CD8-positive, alpha-beta memory T cell (primary cell): ENCODE results near the gene ELFN1. TPM values are rescaled to one million over a fixed set of nuclear protein-coding genes. Genes with fewer than 3 reads are reported as not detected.

ENCODE experiments used
- CTCF ChIA-PET: fragments of 350-600 bp; sonication (Branson Sonifier 250); formaldehyde crosslinking; loops from one replicate; lab custom pipeline; 2021; ENCODE audit warnings: antibody characterized with exemption; lab: Charles Lee
- POLR2A ChIA-PET: fragments of 350-600 bp; sonication (Branson Sonifier 250); formaldehyde crosslinking; loops from one replicate; lab custom pipeline; 2021; ENCODE audit warnings: antibody characterized with exemption; lab: Charles Lee
- DNase-seq, 5 donors: peaks; one replicate each; pipeline versions ENCODE4 v3.0.0 to v3.0.0-alpha.2; 2020 to 2022; ENCODE audit warnings: mixed read lengths in 1 of 5
- H3K27ac ChIP-seq: one replicate; pipeline ENCODE4 v1.7.0; 2013; ENCODE audit warnings: low read depth, mild to moderate bottlenecking, low read length, moderate library complexity
- H3K27me3 ChIP-seq: 2 replicates; pipeline ENCODE4 v1.7.0; 2013; ENCODE audit warnings: low read length, mild to moderate bottlenecking; ENCODE audit not compliant: insufficient read depth, poor library complexity, severe bottlenecking
- H3K36me3 ChIP-seq: 2 replicates; pipeline ENCODE4 v1.7.0; 2013; ENCODE audit warnings: mild to moderate bottlenecking, low read length, moderate library complexity; ENCODE audit not compliant: insufficient read depth
- H3K4me1 ChIP-seq: 2 replicates; pipeline ENCODE4 v1.7.0; 2013; ENCODE audit warnings: mild to moderate bottlenecking, low read length, moderate library complexity; ENCODE audit not compliant: insufficient read depth
- H3K4me3 ChIP-seq: 2 replicates; pipeline ENCODE4 v1.7.0; 2013; ENCODE audit warnings: mild to moderate bottlenecking, low read length
- H3K9me3 ChIP-seq: 2 replicates; pipeline ENCODE4 v1.7.0; 2013; ENCODE audit warnings: mild to moderate bottlenecking, low read length
- H3K27ac Mint-ChIP-seq, 8 donors: one replicate each; pipeline ENCODE4 v1.8.0; 2020 to 2021; ENCODE audit warnings: mixed read lengths in 8 of 8, mild to moderate bottlenecking in 6 of 8, inconsistent platforms in 3 of 8, moderate library complexity in 3 of 8
- H3K27me3 Mint-ChIP-seq, 2 donors: one replicate each; pipeline ENCODE4 v1.8.0; 2020 to 2021; ENCODE audit warnings: mixed read lengths in 2 of 2, mild to moderate bottlenecking in 1 of 2, moderate library complexity in 1 of 2
- H3K36me3 Mint-ChIP-seq, 3 donors: one replicate each; pipeline ENCODE4 v1.8.0; 2020 to 2021; ENCODE audit warnings: mixed read lengths in 3 of 3, inconsistent platforms in 1 of 3, mild to moderate bottlenecking in 1 of 3
- H3K4me1 Mint-ChIP-seq, 3 donors: one replicate each; pipeline ENCODE4 v1.8.0; 2020 to 2021; ENCODE audit warnings: mixed read lengths in 3 of 3, inconsistent platforms in 1 of 3, mild to moderate bottlenecking in 1 of 3
- H3K4me3 Mint-ChIP-seq, 7 donors: one replicate each; pipeline ENCODE4 v1.8.0; 2020 to 2021; ENCODE audit warnings: mixed read lengths in 7 of 7, mild to moderate bottlenecking in 6 of 7, moderate library complexity in 4 of 7, inconsistent platforms in 2 of 7
- H3K9me3 Mint-ChIP-seq, 5 donors: one replicate each; pipeline ENCODE4 v1.8.0; 2020 to 2022; ENCODE audit warnings: mixed read lengths in 5 of 5, mild to moderate bottlenecking in 3 of 5, moderate library complexity in 2 of 5, inconsistent platforms in 1 of 5
- polyA plus RNA-seq: library from polyadenylated mRNA; unstranded; fragments of 300-500 nt; fragmentation: Illumina TruSeq; gene quantifications from one replicate; pipeline ENCODE4 v1.2.3, GENCODE V29; 2021
- total RNA-seq, 2 experiments: library from RNA; stranded (reverse); gene quantifications; one replicate each; pipeline ENCODE4 v1.2.3, GENCODE V29; 2021

The ELFN1 gene
- total and polyA plus RNA-seq, 3 experiments from 2014 or later, result 0.15 to 0.22 (median 0.20) TPM

DNA sequence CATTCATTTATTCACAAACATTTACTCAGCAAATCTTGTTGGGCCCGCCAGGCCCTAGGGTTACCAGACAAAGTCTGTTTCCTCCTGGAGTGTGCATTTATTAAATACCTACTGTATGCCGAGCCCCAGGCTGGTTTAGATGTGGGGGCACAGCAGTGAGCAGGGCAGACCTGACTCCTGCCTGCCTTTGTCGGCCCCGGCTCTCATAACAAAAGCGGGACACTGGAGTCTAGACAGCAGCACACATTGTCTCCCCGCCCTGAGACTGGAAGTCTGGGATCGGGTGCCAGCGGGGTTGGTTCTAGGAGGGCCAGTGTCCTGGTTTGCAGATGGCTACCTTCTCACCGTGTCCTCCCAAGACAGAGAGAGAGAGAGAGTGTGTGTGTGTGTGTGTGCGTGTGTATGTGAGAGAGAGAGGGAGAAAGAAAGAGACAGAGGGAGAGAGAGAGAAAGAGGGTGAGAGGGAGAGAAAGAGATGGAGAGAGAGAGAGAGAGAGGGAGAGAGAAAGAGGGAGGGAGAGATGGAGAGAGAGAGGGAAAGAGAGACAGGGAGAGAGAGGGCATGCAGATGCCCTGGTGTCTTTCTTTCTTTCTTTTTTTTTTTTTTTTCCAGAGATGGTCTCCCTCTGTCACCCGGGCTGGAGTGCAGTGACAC, 25.9 kb downstream of the ELFN1 start:
- Histone ChIP-seq H3K9me3 (no peaks in the 10 kb centered on the region), H3K27me3 (no peaks in the 10 kb centered on the region), H3K27ac (no peak overlapping the region), H3K4me3 (no peak overlapping the region), H3K36me3 (no peaks in the 10 kb centered on the region), H3K4me1 (no peaks in the 10 kb centered on the region)
- Mint-ChIP-seq H3K27ac (no peak overlapping the region), H3K36me3 (no peaks in the 10 kb centered on the region), H3K4me3 (no peak overlapping the region), H3K27me3 (peaks cover 0 to 34% of the 10 kb centered on the region in 2 donors), H3K4me1 (no peaks in the 10 kb centered on the region), H3K9me3 (no peaks in the 10 kb centered on the region)
- DNase-seq, result peak in 1 of 5 donors; percentile 31
- ChIA-PET POLR2A (no interaction called here), CTCF (no interaction called here)

DNA sequence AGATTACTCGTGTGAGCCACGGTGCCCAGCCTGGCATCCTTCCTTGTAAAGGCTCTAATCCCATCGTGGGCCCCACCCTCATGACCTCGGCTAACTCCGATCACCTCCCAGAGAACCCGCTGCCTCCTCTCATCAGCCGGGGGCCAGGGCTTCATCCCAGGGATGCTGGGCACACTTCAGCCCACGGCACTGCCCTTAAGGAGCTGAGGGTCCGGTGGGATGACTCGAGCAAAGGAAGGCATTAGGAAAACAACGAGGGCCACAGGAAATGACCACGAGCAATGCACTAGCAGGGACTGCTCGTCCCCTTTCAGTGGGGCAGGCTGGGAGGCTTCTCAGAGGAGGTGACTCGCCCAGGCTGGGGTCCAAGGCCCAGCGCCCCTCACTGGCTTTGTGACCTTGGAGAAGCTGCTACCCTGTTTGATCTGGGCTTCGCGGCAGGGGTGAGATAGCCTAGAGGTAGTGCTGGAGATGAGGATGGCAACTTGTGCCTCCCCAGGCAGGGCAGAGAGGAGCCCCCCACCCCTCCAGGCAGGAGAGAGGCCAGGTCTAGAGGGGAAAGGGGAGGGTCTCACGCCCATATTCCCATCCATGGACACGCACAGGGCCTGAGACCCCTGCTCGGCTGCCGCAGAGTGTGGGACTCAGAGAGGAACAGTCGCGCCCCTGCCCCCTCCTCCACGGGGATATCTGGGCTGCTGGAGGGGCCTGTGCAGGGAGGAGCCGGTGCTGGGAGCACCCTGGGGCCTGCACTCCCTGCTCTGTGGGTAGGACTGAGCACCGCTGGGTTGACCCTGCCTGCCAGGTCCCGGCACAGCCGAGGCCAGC, 26.8 kb downstream of the ELFN1 start:
- Mint-ChIP-seq H3K4me1 (no peaks in the 10 kb centered on the region), H3K9me3 (no peaks in the 10 kb centered on the region), H3K27ac (no peak overlapping the region), H3K36me3 (no peaks in the 10 kb centered on the region), H3K4me3 (no peak overlapping the region), H3K27me3 (peaks cover 0 to 37% of the 10 kb centered on the region in 2 donors)
- Histone ChIP-seq H3K36me3 (no peaks in the 10 kb centered on the region), H3K4me3 (no peak overlapping the region), H3K4me1 (no peaks in the 10 kb centered on the region), H3K27ac (no peak overlapping the region), H3K9me3 (no peaks in the 10 kb centered on the region), H3K27me3 (no peaks in the 10 kb centered on the region)
- POLR2A ChIA-PET, result no interaction called here
- peak in 1 of 5 donors; percentile 41 for DNase-seq
- CTCF ChIA-PET, result no interaction called here

- no peaks in the 10 kb centered on the region for H3K4me1 Mint-ChIP-seq
- peaks cover 0 to 34% of the 10 kb centered on the region in 2 donors for H3K27me3 Mint-ChIP-seq
- H3K4me1 ChIP-seq, result no peaks in the 10 kb centered on the region
- no peak overlapping the region for H3K4me3 ChIP-seq
- no peak overlapping the region for H3K4me3 Mint-ChIP-seq
- no peaks in the 10 kb centered on the region for H3K9me3 ChIP-seq
- H3K36me3 ChIP-seq, result no peaks in the 10 kb centered on the region
- DNase-seq, result peak in 1 of 5 donors; percentile 37
- peaks cover 0 to under 1% (median 0%) of the 10 kb centered on the region in 5 donors for H3K9me3 Mint-ChIP-seq
- no peak overlapping the region for H3K27ac Mint-ChIP-seq
- H3K36me3 Mint-ChIP-seq, result no peaks in the 10 kb centered on the region
- POLR2A ChIA-PET, result no interaction called here
- CTCF ChIA-PET, result no interaction called here
- no peaks in the 10 kb centered on the region for H3K27me3 ChIP-seq
- H3K27ac ChIP-seq, result no peak overlapping the region
Measured at GRCh38 chr7:1697499-1698125, 27.5 kb downstream of the ELFN1 start.

GRCh38 chr7:1698201-1698600, 28.1 kb downstream of the ELFN1 start:
- H3K9me3 Mint-ChIP-seq, result peaks cover 0 to 7% (median 0%) of the 10 kb centered on the region in 5 donors
- H3K27me3 ChIP-seq, result no peaks in the 10 kb centered on the region
- H3K4me1 ChIP-seq, result no peaks in the 10 kb centered on the region
- POLR2A ChIA-PET, result no interaction called here
- H3K27me3 Mint-ChIP-seq, result peaks cover 1 to 40% of the 10 kb centered on the region in 2 donors
- no peaks in the 10 kb centered on the region for H3K4me1 Mint-ChIP-seq
- H3K27ac ChIP-seq, result no peak overlapping the region
- H3K36me3 Mint-ChIP-seq, result no peaks in the 10 kb centered on the region
- H3K9me3 ChIP-seq, result no peaks in the 10 kb centered on the region
- no peaks in the 10 kb centered on the region for H3K36me3 ChIP-seq
- no peak overlapping the region for H3K4me3 ChIP-seq
- no peak overlapping the region for H3K27ac Mint-ChIP-seq
- DNase-seq, result no peak
- CTCF ChIA-PET, result no interaction called here
- H3K4me3 Mint-ChIP-seq, result no peak overlapping the region

DNA sequence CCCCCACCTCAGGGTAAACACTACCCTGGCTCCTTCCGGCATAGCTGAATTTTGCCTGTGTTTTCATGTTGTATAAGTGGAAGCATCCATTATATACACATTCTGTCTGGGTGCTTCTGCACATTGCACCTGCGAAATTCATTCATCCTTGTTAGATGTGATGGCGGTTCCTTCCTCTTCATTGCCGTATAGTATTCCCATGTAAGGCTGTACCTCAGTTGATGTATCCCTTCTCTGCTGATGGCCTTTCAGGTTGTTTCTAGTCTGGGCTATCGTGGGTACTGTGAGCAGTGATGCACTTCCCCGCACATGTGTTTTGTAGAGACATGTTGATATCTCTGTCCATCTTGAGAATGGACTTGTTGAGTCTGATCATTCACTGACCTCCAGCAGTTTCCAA, 28.9 kb downstream of the ELFN1 start:
- no peaks in the 10 kb centered on the region for H3K4me1 Mint-ChIP-seq
- H3K4me3 Mint-ChIP-seq, result no peak overlapping the region
- no peak for DNase-seq
- peak overlapping the region in 1 of 8 donors; percentile 39 for H3K27ac Mint-ChIP-seq
- no peaks in the 10 kb centered on the region for H3K36me3 ChIP-seq
- no peaks in the 10 kb centered on the region for H3K27me3 ChIP-seq
- POLR2A ChIA-PET, result no interaction called here
- peaks cover 1 to 43% of the 10 kb centered on the region in 2 donors for H3K27me3 Mint-ChIP-seq
- peaks cover 0 to 8% (median 0%) of the 10 kb centered on the region in 5 donors for H3K9me3 Mint-ChIP-seq
- no peak overlapping the region for H3K27ac ChIP-seq
- H3K9me3 ChIP-seq, result no peaks in the 10 kb centered on the region
- no peaks in the 10 kb centered on the region for H3K4me1 ChIP-seq
- H3K36me3 Mint-ChIP-seq, result no peaks in the 10 kb centered on the region
- CTCF ChIA-PET, result no interaction called here
- no peak overlapping the region for H3K4me3 ChIP-seq

- peaks cover 1 to 42% of the 10 kb centered on the region in 2 donors for H3K27me3 Mint-ChIP-seq
- Histone ChIP-seq H3K36me3 (no peaks in the 10 kb centered on the region), H3K4me3 (no peak overlapping the region), H3K27ac (no peak overlapping the region), H3K27me3 (no peaks in the 10 kb centered on the region), H3K4me1 (no peaks in the 10 kb centered on the region), H3K9me3 (no peaks in the 10 kb centered on the region)
- POLR2A ChIA-PET, result no interaction called here
- CTCF ChIA-PET, result no interaction called here
- no peak overlapping the region for H3K27ac Mint-ChIP-seq
- H3K9me3 Mint-ChIP-seq, result peaks cover 0 to 8% (median 0%) of the 10 kb centered on the region in 5 donors
- H3K4me1 Mint-ChIP-seq, result no peaks in the 10 kb centered on the region
- no peak overlapping the region for H3K4me3 Mint-ChIP-seq
- H3K36me3 Mint-ChIP-seq, result no peaks in the 10 kb centered on the region
- DNase-seq, result peak in 1 of 5 donors; percentile 4
Measured at GRCh38 chr7:1700086-1700485, 30.0 kb downstream of the ELFN1 start.

DNA sequence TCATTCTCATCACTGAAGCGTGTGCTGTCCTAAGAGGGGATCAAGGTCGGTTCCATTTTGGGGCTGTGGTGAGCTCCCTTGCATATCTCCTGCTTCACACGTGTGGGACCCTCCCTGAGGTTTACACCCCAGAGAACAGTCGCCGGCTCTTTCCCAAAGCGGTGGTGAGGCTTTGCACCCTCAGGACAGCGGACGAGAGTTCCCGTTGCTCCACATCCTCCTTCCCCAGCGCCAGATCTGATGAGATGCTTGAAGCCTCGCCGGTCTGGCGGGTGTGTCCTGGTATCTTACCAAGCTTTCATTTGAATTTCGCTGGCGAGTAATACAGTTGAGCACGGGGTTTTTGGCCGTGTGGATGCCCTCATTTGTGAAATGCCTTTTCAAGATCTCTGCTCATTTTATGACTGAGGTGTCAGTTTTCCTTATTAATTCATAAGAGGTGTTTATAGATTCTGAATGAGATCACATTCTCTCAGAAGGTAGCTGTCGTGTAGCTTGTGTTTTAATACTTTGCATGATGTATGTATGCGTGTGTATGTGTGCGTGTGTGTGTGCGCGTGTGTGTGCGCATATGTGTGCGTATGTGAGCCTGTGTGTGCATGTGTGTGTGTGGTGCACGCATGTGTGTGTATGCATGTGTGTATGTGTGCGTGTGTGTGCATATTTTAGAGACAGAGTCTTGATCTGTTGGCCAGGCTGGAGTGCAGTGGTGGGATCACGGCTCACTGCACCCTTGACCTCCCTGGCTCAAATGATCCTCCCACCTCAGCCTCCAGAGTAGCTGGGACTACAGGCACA, 30.7 kb downstream of the ELFN1 start:
- DNase-seq, result no peak
- H3K36me3 Mint-ChIP-seq, result no peaks in the 10 kb centered on the region

More for the DNA sequence above, 30.7 kb downstream of the ELFN1 start:
- ChIA-PET CTCF (no interaction called here), POLR2A (no interaction called here)
- Histone ChIP-seq H3K9me3 (no peaks in the 10 kb centered on the region), H3K27me3 (no peaks in the 10 kb centered on the region), H3K4me1 (no peaks in the 10 kb centered on the region), H3K27ac (no peak overlapping the region), H3K36me3 (no peaks in the 10 kb centered on the region), H3K4me3 (no peak overlapping the region)
- H3K4me1 Mint-ChIP-seq, result no peaks in the 10 kb centered on the region
- peak overlapping the region in 1 of 8 donors; percentile 21 for H3K27ac Mint-ChIP-seq
- H3K4me3 Mint-ChIP-seq, result no peak overlapping the region
- peaks cover 1 to 41% of the 10 kb centered on the region in 2 donors for H3K27me3 Mint-ChIP-seq
- peaks cover 0 to 8% (median 0%) of the 10 kb centered on the region in 5 donors for H3K9me3 Mint-ChIP-seq
